ENCODE measurements around the gene ZNF844.
"Not testable (repeated sequence)": the region's sequence is repeated elsewhere in the genome, so short reads cannot be mapped to it uniquely, and the experiment has no call there.

Gene ZNF844

DNA sequence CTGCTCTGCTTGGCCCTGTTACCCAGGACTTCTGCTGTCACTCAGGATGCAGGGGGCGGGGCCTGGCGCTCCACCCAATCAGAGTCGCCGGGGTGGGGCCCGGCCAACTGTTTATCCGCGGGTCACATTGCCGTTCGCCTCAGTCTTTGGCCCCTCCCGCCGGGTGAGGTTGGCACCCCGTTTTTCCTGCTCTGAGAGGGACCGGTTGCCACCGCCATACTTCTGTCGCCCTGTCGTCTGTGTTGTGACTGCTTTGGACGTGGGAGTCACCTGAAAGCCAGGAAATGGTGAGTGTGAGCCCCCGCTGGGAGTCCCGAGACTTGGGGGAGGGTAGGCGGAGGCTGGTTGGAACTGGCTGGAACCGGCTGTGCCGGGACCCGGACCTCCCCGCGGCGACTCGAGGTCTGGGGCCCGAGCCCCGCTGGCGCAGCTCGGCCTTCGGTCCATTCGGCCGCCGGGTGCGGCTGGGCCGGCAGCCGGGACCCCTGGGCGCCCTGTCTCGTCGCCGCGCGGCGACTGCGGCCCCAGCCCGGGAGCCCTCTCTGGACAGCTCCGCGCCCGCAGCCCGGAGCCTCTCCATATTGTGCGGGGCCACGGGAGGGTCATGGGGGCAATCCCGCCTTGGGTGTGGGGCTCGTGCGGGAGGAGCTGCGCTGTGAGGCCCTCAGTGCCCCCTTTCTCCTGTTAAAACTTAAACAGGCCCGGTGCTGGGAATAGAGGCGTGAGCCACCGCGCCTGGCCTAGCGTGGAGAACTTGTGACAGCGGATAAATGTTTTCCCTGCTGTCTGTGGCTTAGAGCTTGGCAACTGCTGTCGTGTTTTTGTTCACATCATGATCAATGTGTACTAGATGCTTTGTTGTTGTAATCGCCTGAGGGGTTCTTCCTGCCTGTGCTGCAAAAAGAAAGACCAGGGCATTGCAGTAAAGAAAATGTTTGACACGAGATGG, at the start of gene ZNF844:
Gene ZNF844, plus strand, starts transcription at position 142 of the 949 bp plus-strand sequence. Its CDS starts 143 bp downstream, at position 285.
- no peak for DNase-seq

- DNase-seq: no peak
These were observed 49.3 kb upstream of the ZNF844 start for GRCh38 chr19:12015015-12015752.

- DNase-seq: no peak
These were observed 48.8 kb upstream of the ZNF844 start for GRCh38 chr19:12015753-12016116.

DNA sequence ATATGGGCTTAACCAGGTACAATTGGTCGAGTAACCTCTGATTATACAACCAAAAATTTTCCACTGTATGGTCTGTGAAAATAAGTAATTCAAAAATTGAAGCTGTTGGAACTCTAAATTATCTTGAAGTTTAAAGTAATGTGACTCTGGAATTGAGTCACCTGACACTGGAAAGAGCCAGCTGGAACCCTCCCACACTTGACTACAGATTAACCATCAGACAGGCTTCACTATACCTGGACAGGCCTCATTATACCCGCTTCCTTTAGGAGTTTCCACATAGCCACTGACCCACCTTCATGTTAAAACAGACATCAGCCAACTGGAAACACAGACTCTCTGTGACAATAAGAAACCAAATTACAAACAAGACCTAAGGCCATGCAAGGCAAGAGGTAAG, 30.3 kb upstream of the ZNF844 start:
- no peak for DNase-seq

DNA sequence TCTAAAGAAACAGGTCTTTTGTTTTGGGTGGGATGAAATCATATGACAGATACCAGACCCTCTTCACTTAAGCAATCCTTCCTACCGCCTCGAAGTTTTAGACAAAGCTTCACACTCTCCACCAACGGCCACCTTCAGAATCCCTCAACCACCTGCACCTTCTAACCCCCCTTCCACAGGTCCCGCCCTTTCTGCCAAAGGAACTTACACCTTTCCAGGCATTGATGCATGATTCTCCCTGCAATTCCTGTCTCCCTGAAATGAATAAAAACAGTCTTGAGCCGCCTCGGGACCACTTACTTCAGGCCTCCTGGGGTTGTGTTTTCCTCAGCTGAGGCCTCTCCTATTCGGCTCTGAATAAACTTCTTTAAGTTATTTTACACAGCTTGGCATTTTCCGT, 29.9 kb upstream of the ZNF844 start:
- no peak for DNase-seq

DNA sequence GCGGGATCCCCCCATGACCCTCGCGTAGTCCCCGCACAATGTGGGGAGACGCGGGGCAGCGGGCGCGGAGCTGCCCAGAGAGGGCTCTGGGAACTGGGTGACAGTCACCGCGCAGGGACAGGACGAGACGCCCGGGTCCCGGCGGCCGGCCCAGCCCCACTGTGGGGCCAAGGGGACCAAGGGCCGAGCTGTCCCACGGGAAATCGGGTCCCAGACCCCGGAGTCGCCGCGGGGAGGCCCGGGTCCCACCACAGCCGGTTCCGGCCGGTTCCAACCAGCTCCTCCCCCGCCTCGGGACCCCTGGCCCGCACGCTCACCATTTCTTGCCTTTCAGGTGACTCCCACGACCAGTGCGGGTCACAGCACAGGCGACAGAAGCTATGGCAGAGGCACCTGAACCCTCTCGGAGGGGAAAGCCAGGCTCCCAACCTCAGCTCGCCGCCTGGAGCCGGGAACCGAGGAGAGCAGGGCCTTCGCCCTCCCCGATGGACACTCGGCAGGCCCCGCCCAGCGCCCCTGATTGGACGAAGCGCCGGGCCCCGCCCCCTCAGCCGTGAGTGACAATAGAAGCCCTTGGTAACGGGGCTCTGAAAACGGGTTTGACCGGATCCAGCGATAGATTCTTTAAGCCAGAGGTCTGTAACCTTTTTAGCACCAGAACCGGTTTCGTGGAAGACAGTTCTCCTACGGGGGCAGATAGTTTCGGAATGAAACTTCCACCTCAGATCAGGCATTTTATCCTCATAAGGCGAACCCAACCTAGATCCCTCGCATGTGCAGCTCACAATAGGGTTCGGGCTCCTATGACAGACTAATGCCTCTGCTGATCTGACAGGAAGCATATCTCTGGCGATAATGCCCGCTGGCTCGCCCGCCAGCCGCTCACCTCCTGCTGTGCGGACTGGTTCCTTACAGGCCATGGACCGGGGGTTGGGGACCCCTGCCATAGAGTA, 29.0 kb upstream of the ZNF844 start, which contains the start of gene ZNF433:
Gene ZNF433, minus strand, starts transcription at position 460 of the 953 bp plus-strand sequence. Its CDS starts 140 bp downstream, at position 320.
- DNase-seq: no peak

- DNase-seq: no peak
These were observed 21.6 kb upstream of the ZNF844 start for GRCh38 chr19:12042893-12043292.

- DNase-seq: no peak
These were observed 20.6 kb upstream of the ZNF844 start for GRCh38 chr19:12043752-12044422.

DNA sequence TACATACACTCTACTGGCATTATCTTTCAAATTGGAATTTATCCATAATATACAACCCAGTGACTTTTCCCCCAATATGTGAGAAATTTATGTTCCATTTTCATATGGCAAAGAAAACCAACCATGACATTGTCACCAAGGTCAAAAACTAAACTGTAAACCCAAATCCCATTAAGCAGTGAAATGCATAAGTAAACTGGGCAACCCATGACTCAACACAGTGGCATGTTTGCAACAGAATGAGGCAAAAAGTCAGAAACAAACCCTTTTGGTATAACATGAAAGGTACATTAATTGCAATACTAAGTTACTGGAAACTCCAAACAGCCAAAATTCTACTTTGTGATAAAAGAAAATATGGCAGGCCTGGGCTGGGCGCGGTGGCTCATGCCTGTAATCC, 16.7 kb upstream of the ZNF844 start:
- no peak for DNase-seq

GRCh38 chr19:12052091-12052496, 12.4 kb upstream of the ZNF844 start:
- DNase-seq: no peak

DNA sequence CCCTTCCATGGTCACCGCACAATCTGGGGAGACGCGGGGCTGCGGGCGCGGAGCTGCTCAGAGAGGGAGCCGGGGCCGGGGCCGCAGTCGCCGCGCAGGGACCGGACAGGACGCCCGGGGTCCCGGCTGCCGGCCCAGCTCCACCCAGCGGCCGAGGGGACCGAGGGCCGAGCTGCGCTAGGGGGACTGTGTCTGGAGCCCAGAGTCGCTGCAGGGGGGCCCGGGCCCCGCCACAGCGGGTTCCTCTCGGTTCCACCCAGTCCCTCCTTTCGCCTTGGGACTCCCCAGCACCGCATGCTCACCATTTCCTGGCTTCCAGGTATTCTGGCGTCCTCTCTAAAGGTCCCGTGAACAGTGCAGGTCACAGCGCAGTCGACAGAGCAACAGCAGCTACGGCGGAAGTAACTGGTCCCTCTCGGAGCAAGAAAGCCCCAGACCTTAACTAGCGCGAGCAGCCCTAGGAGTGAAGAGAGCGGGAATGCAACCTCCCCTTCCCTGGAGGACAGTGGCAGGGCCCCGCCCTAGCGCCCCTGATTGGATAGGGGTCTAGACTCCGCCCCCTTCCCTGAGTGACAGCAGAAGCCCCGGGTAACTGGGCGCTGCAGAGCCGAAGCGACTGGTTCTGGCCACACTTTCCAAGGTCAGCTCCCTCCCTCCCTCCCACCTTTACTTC, 11.9 kb upstream of the ZNF844 start, which contains the start of gene ZNF878:
Gene ZNF878, minus strand, starts transcription at position 465 of the 673 bp plus-strand sequence. Its CDS starts 160 bp downstream, at position 305.
- DNase-seq: no peak

GRCh38 chr19:12055784-12056183, 8.7 kb upstream of the ZNF844 start:
- no peak for DNase-seq

DNA sequence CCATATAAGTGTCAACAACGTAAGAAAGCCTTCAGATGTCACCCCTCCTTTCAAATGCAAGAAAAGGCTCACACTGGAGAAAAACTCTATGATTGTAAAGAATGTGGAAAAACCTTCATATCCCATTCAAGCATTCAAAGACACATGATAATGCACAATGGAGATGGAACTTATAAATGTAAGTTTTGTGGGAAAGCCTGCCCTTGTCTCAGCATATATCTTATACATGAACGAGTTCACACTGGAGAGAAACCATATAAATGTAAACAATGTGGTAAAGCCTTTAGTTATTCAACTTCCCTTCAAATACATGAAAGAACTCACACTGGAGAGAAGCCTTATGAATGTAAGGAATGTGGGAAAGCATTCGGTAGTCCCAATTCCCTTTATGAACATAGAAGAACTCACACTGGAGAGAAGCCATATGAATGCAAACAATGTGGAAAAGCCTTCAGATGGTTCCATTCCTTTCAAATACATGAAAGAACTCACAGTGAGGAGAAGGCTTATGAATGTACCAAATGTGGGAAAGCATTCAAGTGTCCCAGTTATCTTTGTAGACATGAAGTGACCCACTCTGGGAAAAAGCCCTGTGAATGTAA, 11.1 kb downstream of the ZNF844 start:
- DNase-seq: no peak

GRCh38 chr19:12076331-12076730, 11.8 kb downstream of the ZNF844 start:
- not testable (repeated sequence) for DNase-seq

- DNase-seq: no peak
These were observed 12.8 kb downstream of the ZNF844 start for GRCh38 chr19:12077375-12077774.

- DNase-seq: not testable (repeated sequence)
These were observed 18.8 kb downstream of the ZNF844 start for GRCh38 chr19:12083336-12083735.

- no peak for DNase-seq
These were observed 20.7 kb downstream of the ZNF844 start for GRCh38 chr19:12085074-12085818.

DNA sequence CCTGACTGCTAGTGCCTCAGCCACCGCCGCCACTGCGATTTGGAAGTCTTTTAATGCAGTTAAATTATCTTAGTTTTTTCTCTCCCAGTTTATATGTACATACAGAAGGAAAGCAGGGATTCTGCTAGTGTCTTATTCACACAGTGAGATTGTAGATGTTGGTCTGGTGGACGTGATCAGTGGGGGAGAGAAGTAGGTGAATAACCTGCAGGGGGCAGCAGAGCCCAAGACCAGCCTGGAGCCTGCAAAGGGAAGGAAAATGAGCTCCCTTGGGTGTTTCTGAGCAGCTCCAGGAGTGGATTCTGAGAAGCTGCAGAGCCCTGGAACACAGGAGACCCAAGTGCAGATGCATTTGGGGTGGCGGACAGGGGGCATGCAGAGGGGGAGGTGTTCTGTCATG, 26.3 kb downstream of the ZNF844 start:
- no peak for DNase-seq

DNA sequence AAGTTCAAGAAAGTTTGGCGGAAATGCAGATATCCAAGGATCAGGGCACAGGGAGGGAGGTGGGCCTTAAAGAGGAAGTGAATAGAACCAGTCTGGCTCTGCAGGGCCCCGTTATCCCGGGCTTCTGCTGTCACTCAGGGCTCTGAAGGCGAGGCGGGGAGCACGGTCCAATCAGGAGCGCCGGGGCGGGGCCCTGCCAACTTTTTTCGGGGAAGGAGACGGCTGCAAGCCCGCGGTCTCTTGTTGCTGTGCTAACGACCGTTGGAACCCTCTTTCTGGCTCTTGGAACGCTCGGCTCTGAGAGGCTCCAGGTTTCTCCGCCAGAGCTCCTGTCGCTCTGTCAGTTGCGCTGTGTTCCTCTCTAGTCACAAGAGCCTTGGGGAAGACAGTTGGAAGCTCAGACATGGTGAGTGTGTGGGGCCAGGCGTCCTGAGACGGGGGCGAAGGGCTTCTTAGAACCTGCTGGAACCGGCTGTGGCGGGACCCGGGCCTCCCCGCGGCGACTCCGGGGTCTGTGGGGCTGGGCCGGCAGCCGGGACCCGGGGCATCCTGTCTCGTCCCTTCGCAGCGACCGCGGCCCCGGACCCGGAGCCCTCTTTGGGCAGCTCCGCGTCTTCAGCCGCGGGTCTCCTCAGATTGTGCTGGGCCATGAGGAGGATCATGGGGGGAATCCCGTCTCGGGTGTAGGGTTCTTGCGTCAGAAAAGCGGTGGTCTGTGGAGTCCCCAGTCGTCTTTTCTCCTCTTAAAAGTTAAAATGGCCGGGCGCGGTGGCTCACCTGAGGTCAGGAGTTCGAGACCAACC, 27.7 kb downstream of the ZNF844 start:
- no peak for DNase-seq

Measured in NK-92 treated with Interleukin-12 subunit alpha and Interleukin-12 subunit beta, amount 100 ng/mL, for 24 hours (cell line).